Endodermal cell (in vitro differentiated cells): ENCODE data around the gene BAK1. TPM values are rescaled to one million over a fixed set of nuclear protein-coding genes. Genes with fewer than 3 reads are reported as not detected.

Experiments used
- DNase-seq: peaks from one replicate; pipeline ENCODE4 v3.0.0-alpha.2; 2017
- H3K27ac ChIP-seq: 2 replicates; pipeline ENCODE4 v1.5.1; 2013; ENCODE audit warnings: mild to moderate bottlenecking, low read depth, low read length, moderate library complexity
- H3K27me3 ChIP-seq: 2 replicates; pipeline ENCODE4 v1.6.1; 2013; ENCODE audit warnings: mild to moderate bottlenecking, low read length, moderate library complexity; ENCODE audit not compliant: insufficient read depth, control insufficient read depth, poor library complexity, severe bottlenecking
- H3K36me3 ChIP-seq: 2 replicates; pipeline ENCODE4 v1.7.0; 2013; ENCODE audit warnings: mild to moderate bottlenecking, low read length, moderate library complexity; ENCODE audit not compliant: control insufficient read depth, insufficient read depth
- H3K4me1 ChIP-seq: one replicate; pipeline ENCODE4 v1.7.0; 2013; ENCODE audit warnings: low read length; ENCODE audit not compliant: control insufficient read depth, insufficient read depth
- H3K4me3 ChIP-seq: 2 replicates; pipeline ENCODE4 v1.5.1; 2013; ENCODE audit warnings: mild to moderate bottlenecking, low read length, moderate library complexity
- H3K9ac ChIP-seq: 2 replicates; pipeline ENCODE4 v1.6.1; 2013; ENCODE audit warnings: mild to moderate bottlenecking, low read length, moderate library complexity; ENCODE audit not compliant: poor library complexity, severe bottlenecking; ENCODE audit errors: extremely low read depth
- H3K9me3 ChIP-seq: 2 replicates; pipeline ENCODE4 v1.6.1; 2013; ENCODE audit warnings: mild to moderate bottlenecking, low read length, moderate library complexity; ENCODE audit not compliant: control insufficient read depth
- H3K27ac Mint-ChIP-seq: 2 replicates; pipeline ENCODE4 v1.8.0; 2020; ENCODE audit warnings: mixed read lengths
- H3K27me3 Mint-ChIP-seq: 2 replicates; pipeline ENCODE4 v1.8.0; 2021; ENCODE audit warnings: mild to moderate bottlenecking, mixed read lengths; ENCODE audit not compliant: insufficient read depth
- H3K36me3 Mint-ChIP-seq: 2 replicates; pipeline ENCODE4 v1.8.0; 2020; ENCODE audit warnings: low read depth, mixed read lengths
- H3K4me1 Mint-ChIP-seq: 2 replicates; pipeline ENCODE4 v1.8.0; 2020; ENCODE audit warnings: mixed read lengths
- H3K4me3 Mint-ChIP-seq: 2 replicates; pipeline ENCODE4 v1.8.0; 2020; ENCODE audit warnings: mild to moderate bottlenecking, moderate library complexity, mixed read lengths
- H3K9me3 Mint-ChIP-seq: 2 replicates; pipeline ENCODE4 v1.8.0; 2020; ENCODE audit warnings: mild to moderate bottlenecking, mixed read lengths
- WGBS, 2 experiments: methylation state at CpG; one replicate each; pipeline versions ENCODE4 v1.1.5 to v1.1.7; 2013; ENCODE audit warnings: missing lambda C conversion rate in 2 of 2, mixed read lengths in 1 of 2; ENCODE audit not compliant: insufficient coverage in 1 of 2, insufficient read length in 1 of 2; 5-methylcytosine and 5-hydroxymethylcytosine counted together
- total RNA-seq, 2 donors: library from RNA; stranded (reverse); fragmentation: NEBNext Ultra II Directional in 1 of 2; extraction: Animal tissue kit (Norgen Biotek cat#: 25700) in 1 of 2; gene quantifications; 2 replicates in 1 of 2; 3 replicates in 1 of 2; pipeline ENCODE4 v1.2.1, GENCODE V29; 2021
- TF ChIP-seq, protein P1 (sequence below): fragments of 200-600 bp; sonication (generic); conservative IDR thresholded peaks from 2 replicates; pipeline ENCODE4 v1.5.0; 2021; ENCODE audit warnings: antibody characterized with exemption, mild to moderate bottlenecking

BAK1 gene
- total RNA-seq, 2 donors from 2014 or later, result 39.9 to 41.2 TPM

DNA sequence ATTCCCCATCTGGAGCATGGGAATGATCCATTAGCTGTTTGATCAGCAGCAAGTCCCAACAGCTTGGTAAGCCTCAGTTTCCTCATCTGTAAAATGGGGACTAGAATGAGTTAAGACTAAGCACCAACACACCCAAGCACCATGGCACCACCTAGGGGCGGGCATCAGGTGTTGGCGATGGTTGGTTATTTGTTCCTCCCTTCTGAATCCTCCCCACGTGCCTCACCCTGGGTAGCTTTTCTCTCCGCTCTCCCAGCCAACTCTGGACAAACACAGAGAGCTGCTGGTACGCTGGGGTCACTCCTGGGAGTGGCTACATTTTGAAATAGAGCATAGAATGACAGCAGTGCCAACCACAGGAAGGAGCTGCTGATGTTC lies 27.7 kb upstream of the BAK1 start:
- Mint-ChIP-seq H3K27me3 (peaks cover 15% of the 10 kb centered on the region), H3K36me3 (no peaks in the 10 kb centered on the region), H3K9me3 (peaks cover 7% of the 10 kb centered on the region), H3K27ac (no peak overlapping the region), H3K4me1 (peaks cover 6% of the 10 kb centered on the region), H3K4me3 (no peak overlapping the region)
- Histone ChIP-seq H3K4me1 (peaks cover 8% of the 10 kb centered on the region), H3K27ac (peak overlapping the region; percentile 73), H3K4me3 (no peak overlapping the region), H3K36me3 (no peaks in the 10 kb centered on the region), H3K9ac (no peak overlapping the region), H3K27me3 (no peaks in the 10 kb centered on the region), H3K9me3 (no peaks in the 10 kb centered on the region)
- peak; percentile 57 for DNase-seq
- WGBS, 2 experiments, result 83 to 84% methylated on average over 4 to 5 of the region's 5 CpGs
- TF ChIP-seq, protein P1, sequence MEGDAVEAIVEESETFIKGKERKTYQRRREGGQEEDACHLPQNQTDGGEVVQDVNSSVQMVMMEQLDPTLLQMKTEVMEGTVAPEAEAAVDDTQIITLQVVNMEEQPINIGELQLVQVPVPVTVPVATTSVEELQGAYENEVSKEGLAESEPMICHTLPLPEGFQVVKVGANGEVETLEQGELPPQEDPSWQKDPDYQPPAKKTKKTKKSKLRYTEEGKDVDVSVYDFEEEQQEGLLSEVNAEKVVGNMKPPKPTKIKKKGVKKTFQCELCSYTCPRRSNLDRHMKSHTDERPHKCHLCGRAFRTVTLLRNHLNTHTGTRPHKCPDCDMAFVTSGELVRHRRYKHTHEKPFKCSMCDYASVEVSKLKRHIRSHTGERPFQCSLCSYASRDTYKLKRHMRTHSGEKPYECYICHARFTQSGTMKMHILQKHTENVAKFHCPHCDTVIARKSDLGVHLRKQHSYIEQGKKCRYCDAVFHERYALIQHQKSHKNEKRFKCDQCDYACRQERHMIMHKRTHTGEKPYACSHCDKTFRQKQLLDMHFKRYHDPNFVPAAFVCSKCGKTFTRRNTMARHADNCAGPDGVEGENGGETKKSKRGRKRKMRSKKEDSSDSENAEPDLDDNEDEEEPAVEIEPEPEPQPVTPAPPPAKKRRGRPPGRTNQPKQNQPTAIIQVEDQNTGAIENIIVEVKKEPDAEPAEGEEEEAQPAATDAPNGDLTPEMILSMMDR, result peak; percentile 47

DNA sequence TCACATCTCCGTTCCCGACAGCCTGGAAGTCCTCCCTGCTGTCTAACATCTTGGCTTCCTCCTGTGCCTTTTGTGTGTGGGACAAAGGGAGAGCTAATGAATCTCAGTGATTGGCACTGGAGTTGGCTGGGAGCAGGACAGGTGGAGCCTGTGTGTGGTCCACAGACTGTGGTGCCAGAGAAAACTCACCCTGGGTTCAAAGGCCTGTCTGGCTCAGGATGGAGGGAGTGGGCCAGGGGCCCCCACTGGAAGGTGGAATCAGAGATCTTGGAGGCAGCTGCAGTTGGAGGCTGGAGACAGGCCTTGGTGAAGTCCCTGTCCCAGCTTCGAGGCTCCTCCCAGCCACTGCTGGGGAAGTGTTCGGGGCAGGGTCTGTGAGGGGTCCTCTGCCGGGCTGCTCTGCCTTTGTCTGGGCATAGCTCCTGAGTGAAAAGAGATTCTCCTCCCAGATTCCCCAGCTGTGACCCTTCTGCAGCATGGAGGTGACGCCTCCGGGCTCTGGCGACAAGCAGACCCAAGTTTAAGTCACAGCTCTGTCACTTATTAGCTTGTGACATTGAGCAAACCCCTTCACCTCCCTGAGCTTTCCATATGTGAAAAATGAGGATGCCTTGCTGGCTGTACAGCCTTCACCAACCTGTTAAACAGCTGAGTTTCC lies 27.2 kb upstream of the BAK1 start:
- H3K27ac Mint-ChIP-seq, result no peak overlapping the region
- H3K4me1 ChIP-seq, result peaks cover 8% of the 10 kb centered on the region
- WGBS, 2 experiments, result 55 to 75% methylated on average over 8 of the region's 8 CpGs
- no peaks in the 10 kb centered on the region for H3K36me3 ChIP-seq
- no peak overlapping the region for H3K4me3 Mint-ChIP-seq
- H3K27ac ChIP-seq, result peak overlapping the region; percentile 73
- DNase-seq, result peak; percentile 58
- H3K27me3 ChIP-seq, result no peaks in the 10 kb centered on the region
- H3K9me3 Mint-ChIP-seq, result peaks cover 7% of the 10 kb centered on the region
- no peak overlapping the region for H3K9ac ChIP-seq
- no peak overlapping the region for H3K4me3 ChIP-seq
- peaks cover 15% of the 10 kb centered on the region for H3K27me3 Mint-ChIP-seq
- TF ChIP-seq, protein P1, result no peak
- H3K36me3 Mint-ChIP-seq, result no peaks in the 10 kb centered on the region
- no peaks in the 10 kb centered on the region for H3K9me3 ChIP-seq
- peaks cover 6% of the 10 kb centered on the region for H3K4me1 Mint-ChIP-seq

DNA sequence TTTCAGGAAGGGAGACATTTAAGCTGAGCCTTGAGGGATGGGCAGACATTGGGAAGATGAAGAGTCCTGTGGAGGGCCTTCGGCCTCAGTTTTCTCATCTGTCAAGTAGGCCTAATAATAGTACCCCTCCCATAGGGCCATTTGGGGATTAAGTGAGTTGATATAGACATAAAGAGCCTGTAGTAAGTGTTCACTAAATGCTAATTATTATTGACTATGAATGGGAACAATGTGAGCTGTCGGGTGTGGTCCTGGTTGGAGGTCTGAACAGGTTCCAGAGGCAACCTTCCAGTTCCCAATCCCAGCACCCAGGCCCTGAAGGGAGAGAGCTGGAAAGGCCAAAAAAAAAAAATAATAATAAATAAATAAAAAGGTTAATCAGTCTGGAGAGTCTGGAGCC lies 26.6 kb upstream of the BAK1 start:
- Mint-ChIP-seq H3K4me3 (no peak overlapping the region), H3K27me3 (peaks cover 14% of the 10 kb centered on the region), H3K27ac (no peak overlapping the region), H3K9me3 (peaks cover 7% of the 10 kb centered on the region), H3K4me1 (peaks cover 6% of the 10 kb centered on the region), H3K36me3 (no peaks in the 10 kb centered on the region)
- TF ChIP-seq, protein P1, result no peak
- H3K36me3 ChIP-seq, result no peaks in the 10 kb centered on the region
- H3K9me3 ChIP-seq, result no peaks in the 10 kb centered on the region
- WGBS, 2 experiments, result 40 to 83% methylated on average over 1 to 2 of the region's 2 CpGs
- no peaks in the 10 kb centered on the region for H3K27me3 ChIP-seq
- H3K4me1 ChIP-seq, result peaks cover 8% of the 10 kb centered on the region
- no peak overlapping the region for H3K27ac ChIP-seq
- no peak overlapping the region for H3K9ac ChIP-seq
- H3K4me3 ChIP-seq, result no peak overlapping the region
- no peak for DNase-seq
